NCI-H526 (cell line): ENCODE results near the gene CRELD1.

Experiments used
- DNase-seq, 2 experiments: peaks; one replicate each; lab custom pipeline; 2025; lab: John Stamatoyannopoulos, UW

Gene CRELD1

GRCh38 chr3:9903904-9904303, 29.7 kb upstream of the CRELD1 start:
- no peak for DNase-seq

- DNase-seq, result no peak
Measured at GRCh38 chr3:9906480-9906879, 27.2 kb upstream of the CRELD1 start.

DNA sequence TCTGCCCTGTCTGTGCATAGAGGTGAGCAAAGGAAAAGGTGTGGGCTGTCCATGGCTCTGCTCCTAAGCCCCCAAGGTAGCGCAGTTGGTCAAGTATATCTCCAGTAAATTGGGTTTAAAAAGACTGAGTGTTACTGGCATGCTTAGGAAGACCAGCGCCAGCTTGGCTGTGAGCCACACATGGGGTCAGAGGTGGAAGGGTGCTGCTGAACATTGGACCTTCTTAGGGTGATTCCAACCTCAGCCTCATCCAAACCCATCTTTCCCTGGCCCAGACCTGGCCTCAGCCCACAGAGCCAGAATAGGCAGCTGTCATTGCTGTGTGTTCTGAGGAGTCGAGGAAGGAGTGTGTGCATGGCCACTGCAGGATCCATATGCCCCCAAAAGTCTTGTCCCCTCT, 25.3 kb upstream of the CRELD1 start:
- no peak for DNase-seq

DNA sequence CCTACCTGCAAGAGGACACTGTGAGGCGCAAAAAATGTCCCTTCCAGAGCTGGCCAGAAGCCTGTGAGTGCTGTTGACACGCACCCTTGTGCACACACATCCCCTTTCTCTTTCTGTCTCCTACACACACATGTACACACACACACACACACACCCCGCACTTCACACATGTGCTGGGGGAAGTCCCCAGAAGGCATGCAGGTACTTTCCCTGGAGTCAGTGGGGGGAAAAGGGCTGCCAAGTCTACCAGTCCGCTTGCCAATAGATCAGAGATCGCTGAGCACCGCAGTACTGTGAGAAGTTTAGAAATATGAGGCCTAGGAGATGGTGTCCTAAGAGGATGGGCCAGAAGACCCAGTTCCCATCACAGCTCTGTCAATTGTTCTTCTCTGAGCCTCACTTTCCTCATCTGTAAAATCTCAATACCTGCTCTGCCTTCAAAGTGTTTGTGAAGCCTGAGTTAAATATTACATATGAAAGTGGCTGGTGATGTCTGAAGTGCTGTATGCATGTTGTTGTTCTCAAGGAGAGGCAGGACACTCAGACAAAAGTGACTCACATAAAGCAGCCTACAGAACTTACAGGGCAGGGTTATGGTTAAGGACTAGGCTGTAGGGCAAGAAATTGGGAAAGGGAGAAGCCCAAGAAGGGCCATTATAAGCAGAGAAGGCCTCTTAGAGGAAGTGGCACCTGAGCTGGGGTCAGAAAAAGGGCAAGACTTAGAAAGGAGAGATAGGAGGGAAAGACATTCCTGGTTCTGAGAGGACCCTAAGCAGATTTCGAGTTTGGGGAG, 24.2 kb upstream of the CRELD1 start:
- no peak for DNase-seq

GRCh38 chr3:9911863-9912262, 21.8 kb upstream of the CRELD1 start:
- no peak for DNase-seq

- no peak for DNase-seq
Measured at GRCh38 chr3:9912294-9912935, 21.2 kb upstream of the CRELD1 start.

- DNase-seq, result peak in 1 of 2 experiments; percentile 14
Measured at GRCh38 chr3:9913601-9914000, 20.0 kb upstream of the CRELD1 start.

GRCh38 chr3:9914011-9914410, 19.6 kb upstream of the CRELD1 start:
- no peak for DNase-seq

GRCh38 chr3:9914559-9915253, 18.9 kb upstream of the CRELD1 start:
- no peak for DNase-seq

GRCh38 chr3:9915254-9916141, 18.1 kb upstream of the CRELD1 start:
- peak in 1 of 2 experiments; percentile 70 for DNase-seq

- peak in 1 of 2 experiments; percentile 27 for DNase-seq
Measured at GRCh38 chr3:9916346-9916733, 17.3 kb upstream of the CRELD1 start.

- DNase-seq, result peak; percentile 73 to 88
Measured at GRCh38 chr3:9916734-9917680, 16.6 kb upstream of the CRELD1 start, which contains the start of gene IL17RC. Gene IL17RC, plus strand, starts transcription at chr3:9917098. Its CDS starts 218 bp downstream, at chr3:9917316.

DNA sequence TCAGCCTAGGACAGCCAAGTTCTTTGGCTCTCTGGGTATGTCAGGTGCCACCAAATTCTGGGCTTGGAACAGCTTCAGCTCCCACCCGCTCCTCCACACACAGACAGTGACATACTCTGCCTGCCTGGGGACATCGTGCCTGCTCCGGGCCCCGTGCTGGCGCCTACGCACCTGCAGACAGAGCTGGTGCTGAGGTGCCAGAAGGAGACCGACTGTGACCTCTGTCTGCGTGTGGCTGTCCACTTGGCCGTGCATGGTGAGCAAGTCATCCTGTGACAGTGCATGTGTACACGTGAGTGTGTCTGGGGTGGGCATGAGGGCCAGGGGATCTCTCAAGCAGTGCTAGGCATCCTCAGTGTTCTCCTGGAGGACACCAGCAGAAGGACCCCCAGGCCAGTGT, 15.8 kb upstream of the CRELD1 start:
- DNase-seq, result no peak

DNA sequence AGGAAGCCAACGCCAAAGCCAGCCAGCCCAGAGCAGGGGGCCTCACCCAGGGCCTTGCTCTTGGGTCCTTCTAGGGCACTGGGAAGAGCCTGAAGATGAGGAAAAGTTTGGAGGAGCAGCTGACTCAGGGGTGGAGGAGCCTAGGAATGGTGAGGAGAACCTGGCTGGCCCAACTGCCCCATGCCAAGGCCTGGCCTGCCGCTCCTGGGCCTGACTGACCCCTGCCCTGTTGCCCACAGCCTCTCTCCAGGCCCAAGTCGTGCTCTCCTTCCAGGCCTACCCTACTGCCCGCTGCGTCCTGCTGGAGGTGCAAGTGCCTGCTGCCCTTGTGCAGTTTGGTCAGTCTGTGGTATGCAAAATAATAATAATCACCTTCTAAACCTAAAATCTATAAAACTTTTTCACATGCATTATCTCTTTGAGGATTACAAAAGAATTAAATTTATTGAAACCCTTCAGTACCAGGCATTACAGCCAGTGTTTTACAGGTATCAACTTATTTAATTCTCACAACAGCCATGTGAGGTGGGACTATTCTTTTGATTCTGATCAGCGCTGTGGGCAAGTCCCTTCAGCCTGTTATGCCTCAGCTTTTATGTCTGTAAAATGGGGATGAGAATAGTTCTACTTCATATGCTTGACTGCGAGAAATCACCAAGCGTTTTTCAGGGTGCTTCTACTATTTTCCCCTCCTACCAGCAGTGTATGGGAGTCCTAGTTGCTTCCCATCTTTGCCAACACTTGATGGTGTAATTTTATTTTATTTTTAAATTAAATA, 15.2 kb upstream of the CRELD1 start:
- DNase-seq, result no peak

- DNase-seq, result no peak
Measured at GRCh38 chr3:9928158-9928557, 5.5 kb upstream of the CRELD1 start.

DNA sequence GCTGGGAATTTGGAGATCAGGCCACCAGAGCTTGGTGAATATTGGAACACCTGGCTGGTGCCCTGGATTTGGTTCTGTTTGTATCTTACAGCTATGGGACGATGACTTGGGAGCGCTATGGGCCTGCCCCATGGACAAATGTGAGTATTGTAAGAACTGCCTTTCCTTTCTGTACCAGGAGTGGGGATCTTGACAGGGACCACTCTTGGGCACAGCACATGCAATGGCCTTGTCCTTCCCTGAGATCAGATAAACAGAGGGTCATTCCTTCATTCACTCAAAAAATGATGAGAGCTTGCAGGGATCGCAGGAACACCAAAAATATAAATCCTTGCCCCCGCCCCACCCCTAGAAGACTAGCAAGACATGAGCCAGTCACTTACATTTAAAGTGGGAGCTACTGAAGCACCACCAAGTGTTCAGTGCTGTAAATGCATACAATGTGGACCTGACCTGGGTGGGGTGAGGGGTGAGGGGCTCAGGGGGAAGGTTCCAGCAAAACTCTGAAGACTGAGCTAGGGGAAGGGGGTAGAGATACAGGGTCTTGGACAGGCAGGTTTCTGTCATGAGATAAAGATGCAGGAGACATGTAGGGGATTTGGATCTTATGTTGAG, 2.7 kb upstream of the CRELD1 start:
- no peak for DNase-seq

DNA sequence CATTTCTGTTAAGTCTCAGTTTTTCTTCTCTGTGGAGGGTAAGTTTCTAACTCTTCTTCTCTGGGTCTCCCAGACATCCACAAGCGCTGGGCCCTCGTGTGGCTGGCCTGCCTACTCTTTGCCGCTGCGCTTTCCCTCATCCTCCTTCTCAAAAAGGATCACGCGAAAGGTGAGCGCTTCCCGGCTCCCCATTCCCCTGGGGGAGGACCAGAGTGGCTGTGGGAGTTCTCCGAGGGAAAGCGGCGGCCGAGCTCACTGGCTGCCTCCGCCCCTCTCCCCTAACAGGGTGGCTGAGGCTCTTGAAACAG, 1.1 kb upstream of the CRELD1 start:
- no peak for DNase-seq

- peak in 1 of 2 experiments; percentile 83 for DNase-seq
Measured at GRCh38 chr3:9932843-9933560, 632 bp upstream of the CRELD1 start.

GRCh38 chr3:9934235-9934621, 594 bp downstream of the CRELD1 start:
- DNase-seq, result peak in 1 of 2 experiments; percentile 56
